GM08714 (cell line): Measurements from ENCODE around the gene REN.

Experiments used
- H3K4me3 ChIP-seq: fragments of 200-500 bp; sonication (Bioruptor generic); 2 replicates; pipeline ENCODE4 v1.5.1; 2014; ENCODE audit warnings: mild to moderate bottlenecking, low read length, inconsistent platforms
- ZNF274 ChIP-seq: IDR thresholded peaks from 2 replicates; pipeline ENCODE4 v1.6.1; 2012; ENCODE audit warnings: mild to moderate bottlenecking, low read depth, low read length

Gene REN

DNA sequence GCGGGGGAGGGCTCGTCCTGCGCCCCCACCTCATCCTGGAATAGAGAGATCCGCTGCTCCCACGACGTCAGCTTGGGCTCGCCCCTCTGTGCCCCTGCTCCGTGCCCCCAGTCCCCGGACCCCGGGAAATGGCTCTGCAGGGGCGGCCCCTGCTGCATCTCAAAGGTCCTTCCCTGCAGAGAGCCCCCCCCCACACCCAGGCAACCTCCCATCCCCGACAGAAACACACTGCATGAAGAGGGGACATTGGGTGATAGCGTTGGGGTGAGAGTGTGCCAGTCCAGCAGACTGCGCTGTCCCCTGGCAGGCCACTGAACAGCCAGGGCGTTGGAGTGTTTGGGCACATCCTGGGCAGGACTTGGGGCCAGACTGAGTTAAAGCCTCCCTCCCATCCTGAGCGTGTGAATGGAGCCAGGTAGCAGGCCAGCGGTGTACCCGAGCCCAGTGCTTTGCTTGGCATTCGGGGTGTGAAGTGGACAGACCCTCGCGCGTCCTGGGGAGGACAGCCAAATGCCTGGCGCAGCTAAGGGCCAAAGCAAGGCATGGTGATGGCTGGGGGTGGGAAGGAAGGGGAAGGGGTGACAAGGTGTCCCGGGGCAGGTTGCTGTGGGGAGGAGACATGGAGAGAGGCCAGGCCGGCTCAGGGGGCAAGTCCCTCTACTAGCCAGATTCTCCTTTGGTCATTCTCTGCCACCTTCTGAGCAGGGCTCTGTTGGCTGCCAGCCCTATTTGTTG is 13.7 kb downstream of the REN start:
- H3K4me3 ChIP-seq = peak overlapping the region; percentile 14; the same call in 1 of the 2 replicates
- no peak for TF ChIP-seq ZNF274

DNA sequence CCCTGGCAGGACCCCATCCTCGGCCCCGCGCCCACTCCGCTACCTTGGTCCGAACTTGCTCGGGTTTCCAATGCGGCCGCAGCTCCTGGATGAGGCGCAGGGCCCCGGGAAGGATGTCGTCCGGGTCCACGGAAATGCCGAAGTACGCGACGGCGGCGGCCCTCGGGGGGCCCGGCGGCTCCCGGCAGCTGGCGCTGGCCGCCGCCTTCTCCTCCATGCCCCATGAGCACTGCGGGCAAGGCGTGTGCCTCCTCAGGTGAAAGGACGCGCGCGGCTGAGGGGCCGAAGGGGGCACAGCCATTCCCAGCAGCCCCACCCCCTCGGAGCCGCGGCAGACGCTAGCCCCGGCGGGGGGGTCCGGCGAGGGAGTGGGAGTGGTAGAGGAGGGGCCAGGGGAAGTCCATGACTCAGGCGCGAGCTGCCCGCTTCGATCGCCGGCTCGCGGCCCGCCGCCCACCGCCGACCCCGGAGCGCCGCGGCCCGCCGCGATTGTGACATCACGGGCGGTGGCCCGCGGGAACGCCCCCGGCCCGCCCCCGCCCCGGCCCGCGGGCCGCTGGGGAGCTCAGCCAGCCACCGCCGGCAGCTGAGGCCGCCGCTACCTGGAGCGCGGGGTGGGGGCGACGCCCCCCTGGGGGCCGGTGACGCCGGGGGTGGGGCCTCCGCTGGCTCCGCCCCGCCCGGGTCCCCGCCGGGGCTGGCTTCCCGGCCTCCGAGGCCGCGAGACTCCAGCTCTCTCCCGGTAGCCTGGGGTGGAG is 14.4 kb downstream of the REN start, which contains the start of gene ETNK2:
ETNK2 (minus strand) TSS at position 493 of the 758 bp plus-strand sequence; CDS start at position 301, 192 bp downstream.
- TF ChIP-seq ZNF274 = no peak
- H3K4me3 ChIP-seq = peak within 1 kb of the TSS; percentile 14; the same call in 1 of the 2 replicates

DNA sequence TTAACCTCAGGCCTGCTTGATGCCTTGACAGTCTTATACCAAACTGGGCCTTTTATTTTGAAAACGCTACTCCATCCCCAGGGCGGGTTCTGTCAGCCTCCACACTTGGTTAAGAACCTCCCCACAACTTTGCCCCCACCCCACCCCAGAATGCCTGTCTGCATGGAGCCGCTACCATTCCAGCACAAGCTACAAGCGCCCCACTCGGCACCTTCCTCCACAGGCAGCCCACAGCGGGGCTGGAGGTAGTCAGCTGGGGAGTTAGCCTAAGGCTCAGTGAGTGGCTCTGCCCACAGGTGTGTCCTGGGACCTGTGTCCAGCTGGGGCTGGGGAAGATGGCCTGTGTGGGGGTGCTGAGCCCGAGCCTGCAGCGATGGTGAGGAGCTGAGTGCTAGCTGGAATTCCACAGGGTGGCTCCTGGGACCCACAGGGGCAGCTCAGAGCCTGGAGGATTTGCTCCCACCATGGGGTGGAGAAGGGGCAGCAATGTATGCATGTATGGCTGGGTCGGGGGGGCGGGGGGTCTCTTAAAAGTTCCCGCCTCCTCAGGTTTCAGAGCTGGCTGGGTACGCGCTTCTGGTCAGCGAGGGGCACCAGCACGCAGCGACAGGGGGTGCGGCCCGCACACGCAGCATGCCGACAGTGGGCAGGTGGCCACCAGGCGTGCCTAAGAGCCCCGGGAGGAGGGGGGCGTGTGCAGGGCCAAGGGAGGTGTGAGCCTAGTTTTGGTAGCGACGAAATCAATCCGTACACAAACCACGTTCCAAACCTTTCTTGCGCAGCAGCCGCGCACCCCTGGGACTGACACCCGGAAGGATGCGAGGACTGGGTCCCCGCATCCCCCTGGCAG is 15.2 kb downstream of the REN start:
- no peak for TF ChIP-seq ZNF274
- H3K4me3 ChIP-seq = no peak overlapping the region

DNA sequence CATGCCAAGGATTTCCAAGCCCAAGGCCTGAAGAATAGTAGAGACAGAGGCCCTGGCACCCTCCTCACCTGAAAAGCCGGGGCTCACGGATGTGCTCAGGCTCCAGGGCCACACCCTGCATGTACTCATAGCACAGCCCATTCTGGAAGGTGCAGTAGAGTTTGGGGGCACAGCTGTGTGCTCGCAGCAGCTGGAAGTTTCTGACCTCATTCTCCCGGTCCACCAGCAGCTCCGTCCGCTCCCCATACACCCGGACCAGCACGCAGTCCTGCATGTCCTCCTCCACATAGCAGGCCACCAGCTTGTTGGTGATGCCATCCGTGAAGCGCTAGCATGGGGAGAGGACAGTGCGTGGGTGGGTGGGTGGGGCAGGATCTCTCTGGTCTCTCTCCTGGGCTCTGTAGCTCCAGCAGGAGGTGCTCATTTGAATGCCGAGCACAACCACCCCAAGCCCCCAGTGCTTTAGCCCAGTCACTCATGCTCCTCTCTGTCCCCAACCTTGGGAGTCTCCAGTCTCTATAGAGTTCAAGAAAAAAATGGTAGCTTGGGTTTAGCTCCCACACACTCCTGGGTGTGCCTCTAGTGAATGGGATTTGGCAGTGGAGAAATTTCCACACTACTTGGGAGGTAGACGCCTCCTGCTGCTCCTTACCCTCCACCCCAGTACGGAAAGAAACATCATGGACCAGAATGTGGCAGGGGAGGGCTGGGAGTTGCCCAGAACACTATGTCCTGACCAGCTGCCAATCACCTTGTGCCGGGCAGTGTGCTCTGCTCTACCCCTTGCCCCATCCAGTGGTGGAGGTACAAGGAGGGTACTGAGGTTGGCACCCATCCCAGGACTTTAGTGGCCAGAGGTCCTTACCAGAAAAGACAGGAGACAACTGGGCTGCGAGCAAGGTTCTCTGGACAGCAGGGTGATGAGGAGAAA is 16.2 kb downstream of the REN start:
- H3K4me3 ChIP-seq = no peak overlapping the region
- TF ChIP-seq ZNF274 = no peak

DNA sequence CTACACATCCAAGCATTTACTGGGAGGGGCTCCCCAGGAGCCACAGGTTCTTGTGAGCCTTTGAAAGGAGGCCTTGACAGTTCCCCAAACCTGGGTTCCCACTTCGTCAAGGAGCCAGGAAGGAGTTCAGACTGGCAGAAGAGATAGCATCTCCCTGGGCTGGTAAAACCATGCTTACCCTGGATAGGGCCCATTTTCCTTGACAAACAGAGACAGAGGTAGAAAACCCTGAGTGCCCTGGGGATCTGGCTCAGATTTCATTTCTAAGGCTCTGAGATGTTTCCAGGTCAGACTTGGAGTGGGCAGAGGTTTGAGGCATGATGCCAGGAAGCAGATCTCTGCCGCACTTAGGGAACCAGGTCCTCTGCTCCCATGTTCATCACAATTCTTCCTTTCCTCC is 17.0 kb downstream of the REN start:
- H3K4me3 ChIP-seq = no peak overlapping the region
- no peak for TF ChIP-seq ZNF274

DNA sequence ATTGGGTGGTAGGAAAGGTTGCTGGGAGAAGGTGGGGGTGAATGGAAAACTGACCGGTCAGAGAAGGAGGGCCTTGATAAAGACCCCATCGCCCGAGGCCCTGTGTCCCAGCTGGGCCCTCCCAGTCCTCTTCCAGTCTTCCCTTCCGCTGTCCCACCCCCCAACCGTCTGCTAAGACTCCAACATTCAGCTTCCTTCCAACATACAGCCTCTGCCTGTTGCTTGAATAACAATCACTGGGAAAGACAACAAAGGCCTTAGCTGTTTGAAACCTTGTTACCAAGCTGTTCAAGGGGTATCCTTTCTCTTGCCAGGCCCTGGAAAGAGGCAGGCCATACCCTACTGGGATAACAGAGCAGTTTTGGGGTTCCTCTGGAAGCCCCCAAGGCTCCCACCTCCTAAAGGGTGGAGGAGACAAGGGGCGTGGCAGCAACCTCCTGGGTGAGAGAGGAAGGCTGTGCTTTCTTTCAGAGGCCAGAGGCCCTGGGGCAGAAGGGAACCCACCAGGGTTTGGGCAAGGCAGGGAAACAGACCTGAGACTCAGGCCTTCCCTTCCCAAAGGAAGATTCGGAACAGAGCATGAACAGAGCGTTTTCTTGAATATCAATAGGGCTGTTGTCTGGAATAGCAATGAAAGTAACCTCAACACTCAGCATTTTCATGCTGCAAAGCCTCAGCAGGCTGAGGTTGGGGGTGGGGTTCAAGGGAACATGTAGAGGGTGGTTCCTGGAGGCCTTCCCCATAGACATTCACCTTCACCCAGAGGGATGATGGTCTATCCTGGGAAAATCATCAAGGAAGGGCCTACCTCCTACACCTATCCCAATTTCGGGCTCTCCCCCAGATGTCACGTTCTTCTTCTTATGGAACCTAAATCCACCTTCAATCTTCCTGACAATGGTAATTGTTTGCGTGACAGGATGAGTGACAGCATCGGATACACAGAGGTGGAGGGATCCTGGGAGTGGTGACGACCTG is 18.4 kb downstream of the REN start:
- H3K4me3 ChIP-seq = no peak overlapping the region
- TF ChIP-seq ZNF274 = no peak

DNA sequence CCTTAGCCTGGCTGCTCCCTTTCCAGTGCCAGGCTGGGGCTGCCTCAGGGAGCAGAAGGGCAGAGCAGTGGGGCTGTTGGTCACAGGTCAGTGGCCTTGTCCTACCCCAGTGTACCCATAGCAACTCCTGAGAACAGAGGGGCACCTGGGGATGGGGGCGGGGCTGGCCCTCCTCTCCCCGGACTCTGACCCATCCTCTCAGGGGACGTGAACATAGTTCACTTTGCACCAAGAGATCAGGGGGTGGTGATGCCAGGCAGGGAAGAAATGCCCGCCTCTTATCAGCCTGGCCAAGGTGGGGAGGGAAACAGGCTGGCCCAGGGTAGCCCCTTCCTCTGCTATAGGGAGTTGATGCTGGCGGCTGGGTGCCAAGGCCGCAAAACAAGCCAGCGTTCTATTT is 19.2 kb downstream of the REN start:
- no peak overlapping the region for H3K4me3 ChIP-seq
- no peak for TF ChIP-seq ZNF274

DNA sequence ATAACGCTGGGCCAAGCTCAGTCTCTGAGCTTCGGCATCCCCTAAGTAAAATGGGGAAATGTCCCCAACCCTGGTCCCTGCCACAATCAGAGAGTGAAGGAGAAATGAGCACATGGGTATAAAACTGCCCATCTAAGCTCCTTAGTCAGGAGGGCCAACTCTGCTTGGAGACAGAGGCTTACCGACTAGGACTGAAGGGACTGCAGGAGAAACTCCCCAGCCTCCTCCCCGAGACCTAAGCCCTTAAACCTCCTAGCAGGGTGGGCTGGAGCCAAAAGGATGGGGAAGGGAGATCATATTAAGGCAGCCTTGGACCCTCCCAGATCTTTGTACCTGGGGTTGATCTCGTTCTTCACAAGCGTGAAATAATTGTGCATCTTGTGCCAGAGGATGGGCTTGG is 19.8 kb downstream of the REN start:
- no peak for TF ChIP-seq ZNF274
- no peak overlapping the region for H3K4me3 ChIP-seq

DNA sequence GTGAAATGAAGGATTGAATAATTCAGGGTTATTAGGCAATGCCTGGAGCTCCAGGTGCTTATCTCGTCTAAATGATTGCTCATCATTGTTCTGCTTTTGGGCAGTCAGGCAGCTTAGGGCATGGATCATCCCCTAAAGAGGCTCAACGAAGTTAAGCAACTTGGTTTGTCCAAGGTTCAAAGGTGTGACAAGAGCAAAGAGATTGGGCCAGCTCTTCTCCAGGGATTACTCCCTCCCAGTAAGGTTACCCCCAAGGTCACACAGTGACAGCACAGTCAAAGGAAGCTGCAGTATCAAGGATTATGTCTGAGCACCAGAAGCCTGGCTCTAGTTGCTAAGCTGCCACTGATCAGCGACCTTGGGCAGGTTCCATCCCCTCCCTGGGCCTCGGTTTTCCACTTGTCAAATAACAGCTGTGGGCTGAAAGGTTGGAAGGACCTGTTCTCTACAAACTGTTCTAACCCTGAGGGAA is 21.1 kb downstream of the REN start:
- TF ChIP-seq ZNF274 = no peak
- H3K4me3 ChIP-seq = no peak overlapping the region

DNA sequence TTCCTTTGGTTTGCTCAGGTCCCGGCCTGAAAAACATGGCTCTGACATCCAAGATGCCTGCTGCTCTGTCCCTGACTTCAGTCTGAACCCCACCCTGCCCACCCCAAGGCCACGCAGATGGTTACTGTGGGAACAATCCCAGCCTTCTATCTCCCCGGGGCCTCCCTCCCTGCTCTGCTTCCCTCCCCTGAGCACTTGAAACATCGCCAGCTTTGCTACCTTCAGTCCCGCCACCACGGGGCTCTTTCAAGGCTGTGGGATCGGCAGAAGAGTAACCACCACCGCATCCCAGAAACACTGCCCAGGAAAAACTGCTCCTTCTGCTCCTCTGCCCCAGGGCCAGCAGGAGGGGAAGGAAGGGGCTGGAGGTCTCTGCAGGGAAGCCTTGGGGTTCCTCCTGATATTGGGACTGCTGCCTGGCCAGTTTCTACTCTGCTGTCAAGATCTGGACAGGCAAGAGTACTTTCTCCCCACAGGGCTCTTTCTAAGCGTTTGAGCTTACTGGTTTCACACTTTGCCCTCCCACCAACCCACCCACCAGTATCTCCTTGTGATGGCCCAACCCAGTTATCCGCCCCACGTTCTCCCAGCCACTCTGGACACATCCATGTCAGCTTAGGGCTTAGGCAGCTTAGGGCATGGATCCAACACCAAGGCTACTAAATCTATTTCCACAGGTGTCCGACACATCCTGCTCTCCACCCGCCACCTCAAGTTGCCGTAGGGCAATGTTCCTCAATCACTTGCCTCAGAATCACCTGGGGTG is 22.7 kb downstream of the REN start:
- H3K4me3 ChIP-seq = no peak overlapping the region
- no peak for TF ChIP-seq ZNF274
